GM21723 (cell line): ENCODE data around the gene CLRN3.

Source experiments
- ATAC-seq: cut with Tn5 transposase; IDR thresholded peaks from one replicate; pipeline ENCODE4 v1.9.1; 2021; ENCODE audit warnings: mild to moderate bottlenecking, moderate library complexity; ENCODE audit not compliant: unreplicated experiment

CLRN3 gene

GRCh38 chr10:127903789-127904188 lies 11.0 kb upstream of the CLRN3 start:
- ATAC-seq, result no peak

GRCh38 chr10:127899766-127900387 lies 7.1 kb upstream of the CLRN3 start:
- ATAC-seq, result no peak

- no peak for ATAC-seq
Observed at GRCh38 chr10:127897177-127897576, 4.4 kb upstream of the CLRN3 start.

GRCh38 chr10:127896590-127896989 lies 3.8 kb upstream of the CLRN3 start:
- no peak for ATAC-seq

GRCh38 chr10:127894146-127894545 lies 1.4 kb upstream of the CLRN3 start:
- ATAC-seq, result no peak

GRCh38 chr10:127890832-127891334 lies 1.9 kb downstream of the CLRN3 start:
- no peak for ATAC-seq

GRCh38 chr10:127890216-127890615 lies 2.5 kb downstream of the CLRN3 start:
- ATAC-seq, result no peak

GRCh38 chr10:127889605-127890195 lies 3.0 kb downstream of the CLRN3 start:
- no peak for ATAC-seq

- no peak for ATAC-seq
Observed at GRCh38 chr10:127888521-127889312, 4.0 kb downstream of the CLRN3 start.

GRCh38 chr10:127887541-127888415 lies 5.0 kb downstream of the CLRN3 start:
- no peak for ATAC-seq

- no peak for ATAC-seq
Observed at GRCh38 chr10:127886371-127887051, 6.2 kb downstream of the CLRN3 start.

- ATAC-seq, result no peak
Observed at GRCh38 chr10:127884501-127884900, 8.2 kb downstream of the CLRN3 start.

GRCh38 chr10:127883516-127883915 lies 9.2 kb downstream of the CLRN3 start:
- ATAC-seq, result no peak

GRCh38 chr10:127882801-127883459 lies 9.8 kb downstream of the CLRN3 start:
- no peak for ATAC-seq

- ATAC-seq, result no peak
Observed at GRCh38 chr10:127882391-127882790, 10.3 kb downstream of the CLRN3 start.

GRCh38 chr10:127881262-127881661 lies 11.5 kb downstream of the CLRN3 start:
- ATAC-seq, result no peak

GRCh38 chr10:127880557-127880956 lies 12.2 kb downstream of the CLRN3 start:
- ATAC-seq, result no peak

GRCh38 chr10:127878475-127879055 lies 14.2 kb downstream of the CLRN3 start:
- no peak for ATAC-seq

GRCh38 chr10:127877699-127878098 lies 15.0 kb downstream of the CLRN3 start:
- no peak for ATAC-seq
